ENCODE results near the gene B3GALT6. TPM values are rescaled to one million over a fixed set of nuclear protein-coding genes. Genes with fewer than 3 reads are reported as not detected.

Gene B3GALT6
- total and polyA plus RNA-seq, 2 experiments from 2014 or later = 5.5 to 26.5 TPM

DNA sequence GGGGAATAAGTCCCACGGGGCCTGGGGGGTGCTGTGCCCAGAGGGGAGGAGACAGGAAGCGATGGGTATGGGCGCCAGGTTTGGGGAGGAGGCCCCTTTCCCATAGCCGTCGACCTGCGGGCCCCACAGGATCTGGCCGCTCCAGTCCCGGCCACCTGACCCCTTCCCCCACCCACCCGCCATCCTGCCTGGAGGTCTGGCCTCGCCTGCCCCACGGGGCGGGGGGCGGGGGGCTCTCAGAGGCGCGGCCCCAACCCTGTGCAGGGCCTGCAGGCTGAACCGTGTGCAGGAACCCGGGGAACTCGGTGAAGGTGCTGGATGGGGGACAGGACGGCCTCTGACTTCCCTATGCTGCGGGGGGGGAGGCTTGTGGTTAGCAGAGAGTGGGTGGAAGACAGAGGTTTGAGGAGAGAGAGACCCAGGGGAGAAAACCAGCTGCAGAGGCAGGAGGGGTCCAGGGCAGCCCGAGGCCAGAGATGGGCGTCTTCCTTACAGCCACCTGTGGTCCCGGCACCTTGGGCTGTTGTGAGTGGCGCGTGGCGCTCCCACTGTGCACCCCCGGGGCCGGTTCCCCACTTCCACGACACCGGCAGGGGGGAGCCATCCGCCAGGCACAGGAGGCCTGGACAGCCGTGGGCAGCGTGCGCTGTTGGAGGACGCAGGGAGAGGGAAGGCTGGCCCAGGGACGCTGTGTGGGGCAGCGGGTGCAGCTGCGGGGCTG, 23.2 kb upstream of the B3GALT6 start (continued):
- TF ChIP-seq ZNF114 (CRISPR knock-in tag; IDR thresholded peaks at IDR 0.05) (no peak), POLR2AphosphoS5 (IDR thresholded peaks at IDR 0.05; ENCODE audit: low read depth) (no peak), JUNB (IDR thresholded peaks at IDR 0.05; ENCODE audit: unreplicated experiment) (no peak), CTCF (conservative IDR thresholded peaks at IDR 0.05; ENCODE audit: low read depth in 2 of 2) (no peak), EZH2phosphoT487 (IDR thresholded peaks at IDR 0.05; ENCODE audit: unreplicated experiment) (no peak)

GRCh38 chr1:1210726-1211540, 21.1 kb upstream of the B3GALT6 start:
- Histone ChIP-seq H3F3A (replicated peaks; ENCODE audit: low read depth) (no peaks in the 10 kb centered on the region), H3K4me3 (no peak overlapping the region), H3K9me2 (ENCODE audit: insufficient read depth) (no peaks in the 10 kb centered on the region), H3K4me1 (ENCODE audit: insufficient read depth) (no peaks in the 10 kb centered on the region), H4K20me1 (replicated peaks; ENCODE audit: insufficient read depth) (no peaks in the 10 kb centered on the region), H3K4me2 (no peak overlapping the region), H3K27me3 (ENCODE audit: insufficient read depth) (0 out of 2 replicates have a peak, but pooled peaks cover 8% of the 10 kb centered on the region), H3K36me3 (ENCODE audit: insufficient read depth) (no peaks in the 10 kb centered on the region), H3K79me2 (replicated peaks; ENCODE audit: insufficient read depth) (no peaks in the 10 kb centered on the region), H2AFZ (no peak overlapping the region), H3K27ac (ENCODE audit: low read depth) (no peak overlapping the region)
- DNase-seq (ENCODE audit: low spot score) = no peak
- no peak overlapping the region for H3K4me3 Mint-ChIP-seq
- no peaks in the 10 kb centered on the region for H3K4me1 Mint-ChIP-seq
- H3K27me3 Mint-ChIP-seq (ENCODE audit: insufficient read depth, low read depth, poor library complexity) = peaks cover 10% of the 10 kb centered on the region
- H3K36me3 Mint-ChIP-seq (ENCODE audit: low read depth) = no peaks in the 10 kb centered on the region
- no peak overlapping the region for H3K27ac Mint-ChIP-seq
- H3K9me3 Mint-ChIP-seq = no peaks in the 10 kb centered on the region; the same call in 2 of the 3 replicates
- no peak for ATAC-seq
- TF ChIP-seq CTCF (conservative IDR thresholded peaks at IDR 0.05; ENCODE audit: low read depth in 2 of 2) = no peak
- no peak for TF ChIP-seq STAT1 (IDR thresholded peaks at IDR 0.05; ENCODE audit: unreplicated experiment)
- no peak for TF ChIP-seq ZNF114 (CRISPR knock-in tag; IDR thresholded peaks at IDR 0.05)
- no peak for TF ChIP-seq CREB1 (CRISPR knock-in tag; IDR thresholded peaks at IDR 0.05; ENCODE audit: low read depth)
- TF ChIP-seq POLR2AphosphoS5 (IDR thresholded peaks at IDR 0.05; ENCODE audit: low read depth) = no peak
- TF ChIP-seq EZH2 (IDR thresholded peaks at IDR 0.05; ENCODE audit: low read depth, unreplicated experiment) = no peak
- TF ChIP-seq ETS1 (IDR thresholded peaks at IDR 0.05) = no peak
- no peak for TF ChIP-seq NANOG (IDR thresholded peaks at IDR 0.05; ENCODE audit: borderline replicate concordance)
- TF ChIP-seq, protein P1, sequence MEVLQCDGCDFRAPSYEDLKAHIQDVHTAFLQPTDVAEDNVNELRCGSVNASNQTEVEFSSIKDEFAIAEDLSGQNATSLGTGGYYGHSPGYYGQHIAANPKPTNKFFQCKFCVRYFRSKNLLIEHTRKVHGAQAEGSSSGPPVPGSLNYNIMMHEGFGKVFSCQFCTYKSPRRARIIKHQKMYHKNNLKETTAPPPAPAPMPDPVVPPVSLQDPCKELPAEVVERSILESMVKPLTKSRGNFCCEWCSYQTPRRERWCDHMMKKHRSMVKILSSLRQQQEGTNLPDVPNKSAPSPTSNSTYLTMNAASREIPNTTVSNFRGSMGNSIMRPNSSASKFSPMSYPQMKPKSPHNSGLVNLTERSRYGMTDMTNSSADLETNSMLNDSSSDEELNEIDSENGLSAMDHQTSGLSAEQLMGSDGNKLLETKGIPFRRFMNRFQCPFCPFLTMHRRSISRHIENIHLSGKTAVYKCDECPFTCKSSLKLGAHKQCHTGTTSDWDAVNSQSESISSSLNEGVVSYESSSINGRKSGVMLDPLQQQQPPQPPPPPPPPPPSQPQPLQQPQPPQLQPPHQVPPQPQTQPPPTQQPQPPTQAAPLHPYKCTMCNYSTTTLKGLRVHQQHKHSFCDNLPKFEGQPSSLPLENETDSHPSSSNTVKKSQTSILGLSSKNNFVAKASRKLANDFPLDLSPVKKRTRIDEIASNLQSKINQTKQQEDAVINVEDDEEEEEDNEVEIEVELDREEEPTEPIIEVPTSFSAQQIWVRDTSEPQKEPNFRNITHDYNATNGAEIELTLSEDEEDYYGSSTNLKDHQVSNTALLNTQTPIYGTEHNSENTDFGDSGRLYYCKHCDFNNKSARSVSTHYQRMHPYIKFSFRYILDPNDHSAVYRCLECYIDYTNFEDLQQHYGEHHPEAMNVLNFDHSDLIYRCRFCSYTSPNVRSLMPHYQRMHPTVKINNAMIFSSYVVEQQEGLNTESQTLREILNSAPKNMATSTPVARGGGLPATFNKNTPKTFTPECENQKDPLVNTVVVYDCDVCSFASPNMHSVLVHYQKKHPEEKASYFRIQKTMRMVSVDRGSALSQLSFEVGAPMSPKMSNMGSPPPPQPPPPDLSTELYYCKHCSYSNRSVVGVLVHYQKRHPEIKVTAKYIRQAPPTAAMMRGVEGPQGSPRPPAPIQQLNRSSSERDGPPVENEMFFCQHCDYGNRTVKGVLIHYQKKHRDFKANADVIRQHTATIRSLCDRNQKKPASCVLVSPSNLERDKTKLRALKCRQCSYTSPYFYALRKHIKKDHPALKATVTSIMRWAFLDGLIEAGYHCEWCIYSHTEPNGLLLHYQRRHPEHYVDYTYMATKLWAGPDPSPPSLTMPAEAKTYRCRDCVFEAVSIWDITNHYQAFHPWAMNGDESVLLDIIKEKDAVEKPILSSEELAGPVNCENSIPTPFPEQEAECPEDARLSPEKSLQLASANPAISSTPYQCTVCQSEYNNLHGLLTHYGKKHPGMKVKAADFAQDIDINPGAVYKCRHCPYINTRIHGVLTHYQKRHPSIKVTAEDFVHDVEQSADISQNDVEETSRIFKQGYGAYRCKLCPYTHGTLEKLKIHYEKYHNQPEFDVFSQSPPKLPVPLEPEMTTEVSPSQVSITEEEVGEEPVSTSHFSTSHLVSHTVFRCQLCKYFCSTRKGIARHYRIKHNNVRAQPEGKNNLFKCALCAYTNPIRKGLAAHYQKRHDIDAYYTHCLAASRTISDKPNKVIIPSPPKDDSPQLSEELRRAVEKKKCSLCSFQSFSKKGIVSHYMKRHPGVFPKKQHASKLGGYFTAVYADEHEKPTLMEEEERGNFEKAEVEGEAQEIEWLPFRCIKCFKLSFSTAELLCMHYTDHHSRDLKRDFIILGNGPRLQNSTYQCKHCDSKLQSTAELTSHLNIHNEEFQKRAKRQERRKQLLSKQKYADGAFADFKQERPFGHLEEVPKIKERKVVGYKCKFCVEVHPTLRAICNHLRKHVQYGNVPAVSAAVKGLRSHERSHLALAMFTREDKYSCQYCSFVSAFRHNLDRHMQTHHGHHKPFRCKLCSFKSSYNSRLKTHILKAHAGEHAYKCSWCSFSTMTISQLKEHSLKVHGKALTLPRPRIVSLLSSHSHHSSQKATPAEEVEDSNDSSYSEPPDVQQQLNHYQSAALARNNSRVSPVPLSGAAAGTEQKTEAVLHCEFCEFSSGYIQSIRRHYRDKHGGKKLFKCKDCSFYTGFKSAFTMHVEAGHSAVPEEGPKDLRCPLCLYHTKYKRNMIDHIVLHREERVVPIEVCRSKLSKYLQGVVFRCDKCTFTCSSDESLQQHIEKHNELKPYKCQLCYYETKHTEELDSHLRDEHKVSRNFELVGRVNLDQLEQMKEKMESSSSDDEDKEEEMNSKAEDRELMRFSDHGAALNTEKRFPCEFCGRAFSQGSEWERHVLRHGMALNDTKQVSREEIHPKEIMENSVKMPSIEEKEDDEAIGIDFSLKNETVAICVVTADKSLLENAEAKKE (CRISPR knock-in tag; IDR thresholded peaks at IDR 0.05) = no peak
- no peak for TF ChIP-seq ZNF331 (CRISPR knock-in tag; IDR thresholded peaks at IDR 0.05; ENCODE audit: low read depth)

All from GM23338 (cell line).